ENCODE measurements around the gene ZFYVE9. TPM values are rescaled to one million over a fixed set of nuclear protein-coding genes. Genes with fewer than 3 reads are reported as not detected.
A peak's percentile ranks its signal among the peaks of the same experiment; 100 is the strongest.

The ZFYVE9 gene
- total and polyA plus RNA-seq, 10 of the 15 experiments (the other 5 are each of a cell fraction or from before 2014, with no cell fraction given), result 0.26 to 6.9 (median 2.3) TPM

GRCh38 chr1:52141513-52142219 lies at the start of gene ZFYVE9 (continued):
- TF ChIP-seq ZBTB33 (IDR thresholded peaks at IDR 0.05) (no peak), NR2C2 (IDR thresholded peaks at IDR 0.05; ENCODE audit: borderline replicate concordance, control insufficient read depth, insufficient read length, low read depth) (no peak), NKRF (conservative IDR thresholded peaks at IDR 0.05) (0 out of 2 replicates have a peak, but pooled peaks have one; percentile 48), SMC3 (IDR thresholded peaks at IDR 0.05; ENCODE audit: borderline replicate concordance, low read length) (peak; percentile 41; the same call in 1 of the 2 replicates), POLR2AphosphoS5 (IDR thresholded peaks at IDR 0.05; ENCODE audit: low read length) (no peak), POLR2A (IDR thresholded peaks at IDR 0.05; ENCODE audit: low read depth, low read length) (no peak; the same call in 1 of the 2 replicates), BHLHE40 (IDR thresholded peaks at IDR 0.05; ENCODE audit: borderline replicate concordance in 1 of 2, low read depth in 2 of 2, low read length in 1 of 2) (peak; percentile 74 to 95; a peak in 3 of 4 replicates), BCL3 (IDR thresholded peaks at IDR 0.05; ENCODE audit: borderline replicate concordance, insufficient read depth, low read depth, low read length, poor library complexity, severe bottlenecking) (peak; percentile 32), SRF (IDR thresholded peaks at IDR 0.05; ENCODE audit: low read depth in 2 of 2, low read length in 2 of 2) (no peak), YY1 (IDR thresholded peaks at IDR 0.05; ENCODE audit: low read depth, low read length) (peak; percentile 65; the same call in 1 of the 2 replicates), IKZF1 (conservative IDR thresholded peaks at IDR 0.05) (peak; percentile 90; the same call in 1 of the 2 replicates), ZNF207 (IDR thresholded peaks at IDR 0.05; ENCODE audit: borderline replicate concordance) (no peak), BMI1 (IDR thresholded peaks at IDR 0.05; ENCODE audit: borderline replicate concordance) (peak; percentile 67; the same call in 1 of the 2 replicates), TCF7 (IDR thresholded peaks at IDR 0.05; ENCODE audit: borderline replicate concordance) (no peak), SUPT20H (IDR thresholded peaks at IDR 0.05; ENCODE audit: borderline replicate concordance, control insufficient read depth, low read depth, low read length) (no peak)
- TF ChIP-seq, protein P1, sequence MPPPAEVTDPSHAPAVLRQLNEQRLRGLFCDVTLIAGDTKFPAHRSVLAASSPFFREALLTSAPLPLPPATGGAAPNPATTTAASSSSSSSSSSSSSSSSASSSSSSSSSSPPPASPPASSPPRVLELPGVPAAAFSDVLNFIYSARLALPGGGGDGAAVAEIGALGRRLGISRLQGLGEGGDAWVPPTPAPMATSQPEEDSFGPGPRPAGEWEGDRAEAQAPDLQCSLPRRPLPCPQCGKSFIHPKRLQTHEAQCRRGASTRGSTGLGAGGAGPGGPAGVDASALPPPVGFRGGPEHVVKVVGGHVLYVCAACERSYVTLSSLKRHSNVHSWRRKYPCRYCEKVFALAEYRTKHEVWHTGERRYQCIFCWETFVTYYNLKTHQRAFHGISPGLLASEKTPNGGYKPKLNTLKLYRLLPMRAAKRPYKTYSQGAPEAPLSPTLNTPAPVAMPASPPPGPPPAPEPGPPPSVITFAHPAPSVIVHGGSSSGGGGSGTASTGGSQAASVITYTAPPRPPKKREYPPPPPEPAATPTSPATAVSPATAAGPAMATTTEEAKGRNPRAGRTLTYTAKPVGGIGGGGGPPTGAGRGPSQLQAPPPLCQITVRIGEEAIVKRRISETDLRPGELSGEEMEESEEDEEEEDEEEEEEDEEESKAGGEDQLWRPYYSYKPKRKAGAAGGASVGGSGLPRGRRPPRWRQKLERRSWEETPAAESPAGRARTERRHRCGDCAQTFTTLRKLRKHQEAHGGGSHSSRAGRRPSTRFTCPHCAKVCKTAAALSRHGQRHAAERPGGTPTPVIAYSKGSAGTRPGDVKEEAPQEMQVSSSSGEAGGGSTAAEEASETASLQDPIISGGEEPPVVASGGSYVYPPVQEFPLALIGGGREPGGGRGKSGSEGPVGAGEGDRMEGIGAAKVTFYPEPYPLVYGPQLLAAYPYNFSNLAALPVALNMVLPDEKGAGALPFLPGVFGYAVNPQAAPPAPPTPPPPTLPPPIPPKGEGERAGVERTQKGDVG (CRISPR knock-in tag; IDR thresholded peaks at IDR 0.05), result no peak

All from GM12878 (cell line).